HG03064 (cell line): ENCODE data around the gene SERTAD3.
A peak's percentile ranks its signal among the peaks of the same experiment; 100 is the strongest.
"Not testable (repeated sequence)": the region's sequence is repeated elsewhere in the genome, so short reads cannot be mapped to it uniquely, and the experiment has no call there.

Source experiments
- ATAC-seq: cut with Tn5 transposase; IDR thresholded peaks from one replicate; pipeline ENCODE4 v1.9.1; 2021; ENCODE audit warnings: low read depth; ENCODE audit not compliant: unreplicated experiment

SERTAD3 gene

GRCh38 chr19:40430242-40430641 is 13.9 kb downstream of the SERTAD3 start:
- not testable (repeated sequence) for ATAC-seq

DNA sequence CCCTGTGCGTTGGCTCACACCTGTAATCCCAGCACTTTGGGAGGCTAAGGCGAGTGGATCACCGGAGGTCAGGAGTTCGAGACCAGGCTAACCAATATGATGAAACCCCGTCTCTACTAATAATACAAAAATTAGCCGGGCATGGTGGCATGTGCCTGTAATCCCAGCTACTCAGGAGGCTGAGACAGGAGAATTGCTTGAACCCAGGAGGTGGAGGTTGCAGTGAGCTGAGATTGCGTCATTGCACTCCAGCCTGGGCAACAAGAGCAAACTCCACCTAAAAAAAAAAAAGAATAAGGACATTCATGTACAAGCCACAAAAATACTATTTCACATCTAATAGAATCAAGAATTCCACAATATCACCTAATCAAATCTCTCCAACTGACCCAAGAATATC is 15.9 kb downstream of the SERTAD3 start:
- not testable (repeated sequence) for ATAC-seq

- peak; percentile 78 for ATAC-seq
Observed at GRCh38 chr19:40425450-40426287, 18.5 kb downstream of the SERTAD3 start, which contains the start of gene SERTAD1. TSS of gene SERTAD1 (minus strand) at chr19:40425992. CDS start at chr19:40423546, 2,446 bp downstream.

DNA sequence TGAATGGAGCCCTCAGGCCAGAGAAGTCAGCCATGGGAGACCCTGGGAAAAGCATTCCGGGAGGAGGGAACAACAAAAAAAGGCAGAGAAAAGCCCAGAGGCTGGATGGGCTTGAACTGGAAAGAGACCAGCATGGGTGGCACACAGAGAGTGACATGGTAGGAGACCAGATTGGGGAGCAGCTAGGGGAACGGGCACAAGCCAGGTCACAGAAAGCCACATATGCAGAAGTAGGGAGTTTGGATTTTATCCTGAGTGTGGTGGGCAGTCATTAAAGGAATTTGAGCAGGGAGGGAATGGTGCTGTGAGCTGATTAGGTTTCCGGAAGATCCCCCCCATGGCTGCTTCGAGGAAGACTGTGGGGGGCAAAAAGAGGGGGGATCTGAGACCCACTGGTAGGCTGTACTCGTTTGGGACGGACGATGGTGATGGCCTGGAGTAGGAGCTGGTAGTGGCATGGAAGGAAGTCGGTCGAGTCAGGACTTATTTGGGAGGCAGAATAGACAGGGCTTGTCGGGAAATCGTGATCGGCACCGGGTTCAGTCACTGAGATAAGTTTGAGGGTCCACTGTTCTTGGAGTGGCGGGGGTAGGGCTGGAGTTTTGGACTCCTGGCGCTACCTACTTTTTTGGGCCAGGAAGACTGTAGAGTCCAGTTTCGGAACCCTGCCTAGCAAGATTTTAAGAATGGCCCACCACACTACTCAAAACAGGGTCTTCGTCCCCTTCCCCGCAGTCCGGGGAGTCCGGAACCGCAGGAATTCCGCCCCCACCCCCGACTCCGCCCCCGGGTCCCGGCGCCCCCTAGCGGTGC is 19.3 kb downstream of the SERTAD3 start:
- no peak for ATAC-seq

GRCh38 chr19:40423938-40424337 is 20.2 kb downstream of the SERTAD3 start:
- no peak for ATAC-seq

DNA sequence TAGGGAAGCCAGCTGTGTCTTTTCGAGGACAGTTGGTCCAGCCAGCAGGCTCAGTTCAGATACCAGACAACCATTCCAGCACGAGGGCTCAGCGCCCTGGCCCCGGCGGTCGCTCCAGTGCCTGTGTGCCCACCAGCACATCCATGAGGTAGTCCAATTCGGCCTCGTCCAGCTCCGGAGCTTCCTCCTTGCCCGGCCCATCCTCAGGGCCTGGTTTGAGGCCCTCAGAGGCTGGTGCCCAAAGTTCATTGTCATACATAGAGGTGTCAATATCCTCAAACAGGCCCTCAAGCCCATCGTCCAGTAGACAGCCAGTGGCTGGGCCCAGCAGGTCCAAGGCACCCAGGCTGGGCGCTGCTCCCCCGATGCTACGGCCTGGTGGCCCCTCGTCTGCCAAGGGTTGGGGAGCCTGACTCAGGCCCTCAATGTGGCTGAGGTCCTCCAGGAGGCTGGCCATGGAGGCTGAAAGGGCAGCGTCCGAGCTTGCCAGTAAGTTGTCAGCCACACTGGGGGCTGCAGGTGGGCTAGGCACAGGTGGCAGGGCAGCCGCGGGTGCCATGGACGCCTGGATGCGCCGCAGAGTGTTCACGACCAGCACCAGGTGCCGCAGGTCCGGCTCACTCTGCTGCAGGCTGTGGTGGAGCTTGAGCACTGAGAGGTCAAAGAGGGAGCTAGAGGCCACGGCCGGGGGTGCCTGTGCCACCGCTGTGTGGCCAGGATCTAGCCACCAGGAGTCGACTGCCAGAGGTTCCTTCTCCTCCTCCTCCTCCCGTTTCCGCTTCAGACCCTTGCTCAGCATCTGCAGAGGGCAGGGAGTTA is 21.2 kb downstream of the SERTAD3 start:
- ATAC-seq, result no peak

GRCh38 chr19:40421993-40422747 is 22.0 kb downstream of the SERTAD3 start:
- ATAC-seq, result no peak

DNA sequence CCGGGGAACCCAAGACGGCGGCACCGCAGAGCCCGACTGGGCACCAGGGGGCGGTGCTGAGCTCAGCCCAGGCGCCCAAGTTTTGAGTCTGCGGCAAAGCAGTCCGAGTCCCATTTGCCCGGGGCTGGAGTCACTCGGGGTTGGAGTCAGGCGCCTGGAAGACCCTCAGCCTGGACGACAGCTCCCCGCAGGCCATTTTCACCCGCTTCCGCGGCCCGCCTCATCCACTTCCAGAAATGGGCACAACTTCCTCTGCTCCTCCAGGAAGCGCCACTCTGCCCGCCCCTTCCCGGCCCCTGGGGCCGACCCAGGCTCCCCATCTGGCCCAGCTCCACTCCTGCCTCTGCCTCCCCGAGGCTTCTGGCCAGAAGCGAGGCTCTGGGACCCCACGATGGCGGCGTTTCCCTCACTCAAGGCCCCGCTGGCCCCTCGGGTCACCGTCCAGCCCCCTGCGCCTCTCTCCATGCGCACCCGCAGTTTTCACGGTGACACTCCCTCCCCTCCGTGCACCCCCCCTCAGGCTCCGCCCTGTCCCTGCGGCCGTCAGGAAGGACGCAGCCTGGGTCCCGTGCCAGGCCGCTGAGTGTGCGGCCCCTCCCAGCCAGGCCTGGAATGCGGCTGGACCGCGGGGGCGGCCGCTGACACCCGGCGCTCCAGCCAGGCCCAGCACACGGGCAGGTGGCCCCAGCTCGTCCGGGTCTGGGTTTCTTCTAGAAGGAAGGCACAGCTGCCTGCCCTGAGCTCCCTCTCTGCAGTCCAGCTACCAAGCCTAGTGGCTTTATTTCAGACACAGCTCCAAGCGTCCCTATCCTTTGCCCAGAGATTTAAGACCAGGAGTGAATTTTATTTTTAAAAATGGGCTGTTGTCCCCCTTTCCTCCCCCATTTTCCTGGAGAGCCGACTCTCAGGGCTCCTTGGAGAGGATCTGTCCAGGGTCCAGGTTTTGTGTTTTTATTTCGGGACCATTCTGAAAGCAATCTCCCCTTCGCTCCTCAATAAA is 23.1 kb downstream of the SERTAD3 start:
- ATAC-seq, result peak; percentile 31

- ATAC-seq, result no peak
Observed at GRCh38 chr19:40420451-40420765, 23.7 kb downstream of the SERTAD3 start.

DNA sequence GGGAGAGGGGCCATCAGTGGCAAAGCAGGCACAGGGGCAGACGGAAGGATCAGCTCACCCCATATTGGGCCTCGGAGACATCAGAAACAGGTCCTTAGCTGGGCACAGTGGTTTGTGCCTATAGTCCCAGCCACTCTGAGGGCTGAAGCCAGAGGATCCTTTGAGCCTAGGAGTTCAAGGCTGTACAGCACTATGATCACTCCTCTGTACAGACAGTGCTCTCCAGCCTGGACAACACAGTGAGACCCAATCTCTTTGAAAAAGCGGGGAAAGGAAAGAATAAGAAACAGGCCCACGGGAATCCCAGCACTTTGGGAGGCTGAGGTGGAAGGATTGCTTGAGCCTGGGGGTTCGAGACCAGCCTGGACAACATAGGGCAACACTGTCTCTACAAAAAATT is 24.4 kb downstream of the SERTAD3 start:
- ATAC-seq, result no peak

DNA sequence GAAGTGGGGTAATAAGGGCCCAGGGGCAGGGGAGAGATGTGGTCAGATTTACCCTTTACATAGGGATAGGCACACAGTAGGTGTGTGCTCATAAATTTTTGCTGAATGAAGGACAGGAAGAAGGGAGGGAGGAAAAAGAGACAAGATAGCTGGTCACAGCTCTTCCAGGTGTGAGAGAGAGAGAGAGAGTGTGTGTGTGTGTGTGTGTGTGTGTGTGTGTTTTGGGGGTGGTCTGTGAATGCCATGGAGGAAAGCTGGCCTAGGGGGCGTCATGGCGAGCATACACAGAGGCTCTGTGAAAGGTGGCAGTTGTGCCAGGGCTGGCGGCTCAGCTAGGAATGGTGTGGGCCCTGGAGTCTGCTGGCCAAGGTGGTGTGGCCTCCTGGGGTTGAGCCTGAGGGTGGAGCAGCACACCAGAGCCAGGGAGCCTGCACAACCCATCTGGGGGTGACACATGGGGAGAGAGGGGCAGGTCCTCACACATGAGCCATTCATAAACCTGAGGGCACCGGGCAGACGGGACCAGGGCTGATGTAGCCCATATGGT is 25.0 kb downstream of the SERTAD3 start:
- ATAC-seq, result no peak

- ATAC-seq, result no peak
Observed at GRCh38 chr19:40418040-40418439, 26.1 kb downstream of the SERTAD3 start.

DNA sequence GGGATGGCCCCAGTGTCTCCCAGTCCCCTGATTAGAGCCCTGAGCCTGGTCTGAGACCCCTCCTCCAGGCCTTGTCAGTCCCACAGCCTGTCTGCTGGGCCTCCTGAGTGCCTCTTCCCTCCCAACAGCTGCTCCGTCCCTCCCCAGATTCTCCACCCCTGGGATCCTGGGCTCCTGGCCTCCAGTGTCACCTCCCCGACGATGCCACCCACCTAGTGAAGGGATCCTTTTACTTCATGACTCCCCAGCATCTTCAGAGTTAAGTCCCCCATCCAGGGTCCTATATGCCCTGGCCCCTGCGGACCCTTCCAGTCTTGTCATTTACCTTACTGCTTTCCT is 26.5 kb downstream of the SERTAD3 start:
- ATAC-seq, result no peak

DNA sequence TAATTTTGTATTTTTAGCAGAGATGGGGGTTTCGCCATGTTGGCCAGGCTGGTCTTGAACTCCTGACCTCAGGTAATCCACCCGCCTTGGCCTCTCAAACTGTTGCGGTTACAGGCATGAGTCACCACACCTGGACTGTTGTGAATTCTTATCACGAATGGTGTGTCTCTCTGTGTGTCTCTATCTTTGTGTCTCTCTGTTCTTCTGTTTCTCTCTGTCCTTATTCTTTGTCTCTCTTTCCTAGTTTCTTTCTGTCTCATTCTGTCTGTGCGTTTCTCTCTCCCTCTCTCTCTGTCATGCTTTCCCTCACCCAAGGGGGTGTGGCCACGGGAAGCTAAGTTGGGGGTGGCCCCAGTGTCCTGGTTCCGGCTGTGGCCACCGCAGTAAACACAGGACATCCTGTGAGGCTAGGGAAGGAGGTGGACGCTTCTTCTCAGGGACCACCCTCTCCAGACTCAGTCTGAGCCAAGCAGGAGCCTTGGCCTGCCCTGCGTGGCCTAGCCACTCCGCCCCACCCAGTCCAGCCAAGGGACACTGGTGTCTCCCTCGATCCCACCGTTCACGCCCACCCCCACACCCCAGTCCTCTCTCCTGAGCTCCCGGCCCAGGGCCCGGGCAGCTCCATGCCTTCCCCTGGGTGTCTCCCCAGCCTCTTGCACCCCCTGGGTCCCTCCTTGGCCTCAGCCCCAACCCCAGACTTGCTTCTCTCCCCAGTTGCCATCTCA is 27.1 kb downstream of the SERTAD3 start:
- no peak for ATAC-seq

- ATAC-seq, result no peak
Observed at GRCh38 chr19:40415768-40416167, 28.4 kb downstream of the SERTAD3 start.

DNA sequence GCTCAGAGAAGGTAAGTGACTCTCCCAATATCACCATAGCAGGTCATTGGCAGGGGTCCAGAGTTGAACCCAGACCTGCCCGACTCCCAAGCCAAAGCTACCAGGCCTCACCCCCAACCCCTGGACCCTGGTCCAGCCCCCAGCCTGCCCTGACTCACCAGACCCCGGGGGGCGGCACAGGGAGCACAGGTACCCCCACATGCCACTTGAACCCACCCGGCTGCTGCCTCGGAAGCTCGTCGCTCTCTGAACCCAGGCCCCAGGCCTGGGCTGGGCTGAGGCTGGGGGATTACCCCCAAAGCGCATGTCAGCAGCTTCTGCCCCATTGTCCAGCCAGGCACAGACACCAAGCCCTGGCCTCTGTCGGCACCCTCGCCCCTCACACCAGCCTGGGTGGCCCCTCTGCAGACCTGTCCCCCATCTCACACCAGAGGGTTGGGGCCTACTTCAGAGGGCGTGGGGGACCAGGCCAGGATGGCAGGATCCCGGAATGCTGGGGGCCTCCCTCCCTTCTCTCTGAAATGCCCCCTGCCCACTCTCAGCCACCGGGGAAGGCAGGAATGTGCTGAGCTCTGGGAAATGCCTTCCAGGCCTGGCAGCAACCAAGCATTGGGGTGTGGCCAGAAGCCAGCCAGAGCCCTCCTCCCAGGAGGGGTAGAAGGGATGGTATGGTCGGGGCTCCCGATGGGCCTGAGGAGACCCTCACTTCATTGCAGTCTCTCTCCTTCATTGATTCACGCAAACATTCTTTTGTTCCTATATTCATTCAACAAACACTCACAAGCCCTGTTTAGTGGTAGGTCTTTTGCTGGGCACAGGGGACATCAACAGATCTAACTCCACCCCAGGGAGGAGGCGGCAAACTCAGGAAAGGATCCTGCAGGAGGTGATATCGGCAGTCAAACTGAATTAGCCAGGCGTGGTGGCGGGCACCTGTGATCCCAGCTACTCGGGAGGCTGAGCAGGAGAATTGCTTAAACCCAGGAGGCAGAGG is 29.3 kb downstream of the SERTAD3 start:
- no peak for ATAC-seq

DNA sequence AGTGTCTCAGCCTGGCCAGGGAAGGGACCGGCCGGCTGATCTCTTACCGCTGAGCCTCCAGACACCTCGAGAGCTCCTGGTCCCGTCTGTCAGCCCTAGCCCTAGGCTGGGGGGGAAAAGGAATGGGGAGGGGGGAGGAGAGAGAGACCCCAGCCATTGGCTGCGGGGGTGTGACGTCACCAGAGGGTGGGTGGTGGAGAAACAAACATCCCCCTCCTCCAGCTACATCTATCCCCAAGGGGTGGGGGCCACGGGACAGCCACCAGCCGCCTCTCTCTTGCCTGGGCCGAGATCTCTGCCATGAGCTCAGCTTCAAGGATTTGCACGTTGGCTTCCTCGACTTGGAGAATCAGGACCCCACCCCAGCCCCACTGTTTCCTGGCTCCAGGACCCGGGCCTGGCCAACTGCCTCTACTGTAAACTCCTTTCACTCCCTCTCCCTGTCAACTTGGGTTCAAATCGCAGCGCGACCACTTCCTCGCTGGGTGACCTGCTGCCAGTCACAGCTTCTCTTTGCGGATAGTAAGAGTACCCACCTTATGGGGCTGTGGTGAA is 30.8 kb downstream of the SERTAD3 start, which contains the start of gene PRX:
PRX (minus strand) TSS at position 88 of the 555 bp plus-strand sequence. CDS start 5,446 bp downstream, outside the sequence.
- no peak for ATAC-seq
